Liver (tissue), 9 donors: ENCODE data around the gene SGMS1. TPM values are rescaled to one million over a fixed set of nuclear protein-coding genes. Genes with fewer than 3 reads are reported as not detected.
"Not testable (repeated sequence)": the region's sequence is repeated elsewhere in the genome, so short reads cannot be mapped to it uniquely, and the experiment has no call there.

Experiments
- DNase-seq: peaks from one replicate; pipeline ENCODE4 v3.0.0-alpha.2; 2017; ENCODE audit warnings: low spot score
- H3K27ac ChIP-seq, 2 donors: one replicate each; pipeline ENCODE4 v1.7.0; 2013; ENCODE audit warnings: inconsistent platforms in 2 of 2, low read length in 2 of 2, control low read depth in 1 of 2, low read depth in 1 of 2, mild to moderate bottlenecking in 1 of 2
- H3K27me3 ChIP-seq, 4 donors: one replicate each; pipeline versions ENCODE4 v1.6.1 to v1.7.0; 2013; ENCODE audit warnings: low read length in 3 of 4, inconsistent platforms in 1 of 4, mild to moderate bottlenecking in 1 of 4, moderate library complexity in 1 of 4; ENCODE audit not compliant: control insufficient read depth in 4 of 4, insufficient read depth in 4 of 4
- H3K36me3 ChIP-seq, 4 donors: one replicate each; pipeline versions ENCODE4 v1.6.1 to v1.7.0; 2013; ENCODE audit warnings: low read length in 3 of 4, mild to moderate bottlenecking in 3 of 4, low read depth in 1 of 4, moderate library complexity in 1 of 4; ENCODE audit not compliant: control insufficient read depth in 4 of 4, insufficient read depth in 3 of 4
- H3K4me1 ChIP-seq, 4 donors: one replicate each; pipeline versions ENCODE4 v1.6.1 to v1.7.0; 2013; ENCODE audit warnings: low read length in 3 of 4, mild to moderate bottlenecking in 3 of 4, moderate library complexity in 1 of 4; ENCODE audit not compliant: control insufficient read depth in 4 of 4, insufficient read depth in 4 of 4
- H3K4me3 ChIP-seq, 3 donors: one replicate each; pipeline versions ENCODE4 v1.6.1 to v1.7.0; 2013; ENCODE audit warnings: low read length in 3 of 3, control low read depth in 1 of 3, low read depth in 1 of 3, mild to moderate bottlenecking in 1 of 3
- H3K9ac ChIP-seq, 2 donors: one replicate each; pipeline ENCODE4 v1.7.0; 2013; ENCODE audit warnings: low read length in 2 of 2, mild to moderate bottlenecking in 2 of 2, moderate library complexity in 2 of 2, control low read depth in 1 of 2, low read depth in 1 of 2
- H3K9me3 ChIP-seq, 4 donors: one replicate each; pipeline versions ENCODE4 v1.6.1 to v1.7.0; 2013; ENCODE audit warnings: low read length in 3 of 4; ENCODE audit not compliant: control insufficient read depth in 4 of 4
- ATF3 ChIP-seq: IDR thresholded peaks from 2 replicates; pipeline ENCODE4 v1.6.1; 2016; ENCODE audit warnings: antibody characterized with exemption
- FOXA1 ChIP-seq: IDR thresholded peaks from 2 replicates; pipeline ENCODE4 v1.6.1; 2016; ENCODE audit warnings: antibody characterized with exemption
- FOXA2 ChIP-seq: IDR thresholded peaks from 2 replicates; pipeline ENCODE4 v1.6.1; 2016; ENCODE audit warnings: antibody characterized with exemption
- GABPA ChIP-seq, 2 donors: IDR thresholded peaks in 1 of 2; conservative IDR thresholded peaks in 1 of 2; 2 replicates each; pipeline ENCODE4 v1.6.1; 2016; ENCODE audit warnings: antibody characterized with exemption in 2 of 2, mild to moderate bottlenecking in 1 of 2, moderate library complexity in 1 of 2
- HNF4A ChIP-seq, 2 donors: conservative IDR thresholded peaks; 2 replicates each; pipeline ENCODE4 v1.6.1; 2016; ENCODE audit warnings: antibody characterized with exemption in 2 of 2, mild to moderate bottlenecking in 2 of 2
- HNF4G ChIP-seq: IDR thresholded peaks from 2 replicates; pipeline ENCODE4 v1.6.1; 2016; ENCODE audit warnings: antibody characterized with exemption
- MAX ChIP-seq: IDR thresholded peaks from 2 replicates; pipeline ENCODE4 v1.6.1; 2016; ENCODE audit warnings: antibody characterized with exemption
- NR2F2 ChIP-seq: IDR thresholded peaks from 2 replicates; pipeline ENCODE4 v1.6.1; 2016; ENCODE audit warnings: antibody characterized with exemption
- RAD21 ChIP-seq, 2 donors: IDR thresholded peaks; 2 replicates each; pipeline ENCODE4 v1.6.1; 2016; ENCODE audit warnings: antibody characterized with exemption in 2 of 2, mild to moderate bottlenecking in 2 of 2
- RXRA ChIP-seq, 2 donors: IDR thresholded peaks; 2 replicates each; pipeline ENCODE4 v1.6.1; 2017 to 2018; ENCODE audit warnings: antibody characterized with exemption in 2 of 2, mild to moderate bottlenecking in 1 of 2
- TAF1 ChIP-seq: conservative IDR thresholded peaks from 2 replicates; pipeline ENCODE4 v1.6.1; 2016; ENCODE audit warnings: antibody characterized with exemption, mild to moderate bottlenecking
- WGBS: extraction: QIAGEN DNeasy Blood & Tissue Kit; methylation state at CpG from one replicate; pipeline ENCODE4 v1.1.7; 2013; 5-methylcytosine and 5-hydroxymethylcytosine counted together
- polyA plus RNA-seq, 2 donors: library from polyadenylated mRNA; stranded (reverse) in 1 of 2; unstranded in 1 of 2; fragments of 200-250 nt in 1 of 2; fragments of >200 nt in 1 of 2; fragmentation: Nextera tagmentation in 1 of 2; extraction: Ambion mirVana in 1 of 2; gene quantifications; one replicate each; pipeline versions ENCODE4 v1.2.1 to v1.2.3, GENCODE V29; 2013 to 2015
- total RNA-seq, 2 donors: library from RNA; depleted of rRNA; stranded (reverse); fragments of >200 nt; gene quantifications; one replicate each; pipeline ENCODE4 v1.2.3, GENCODE V29; 2014
- donor health status: healthy.
- donor health status: healthy.
- donor health status: healthy.
- donor health status: healthy.
- donor health status: healthy.

Gene SGMS1
- total and polyA plus RNA-seq, 4 donors = 6.8 to 98.2 (median 21.1) TPM

GRCh38 chr10:50431133-50431532 lies 192.6 kb downstream of the SGMS1 start:
- WGBS = 42% methylated on average over 4 of the region's 4 CpGs
- no peak overlapping the region for H3K9ac ChIP-seq
- H3K27me3 ChIP-seq = no peaks in the 10 kb centered on the region
- peak overlapping the region; percentile 39 to 73 for H3K27ac ChIP-seq
- H3K36me3 ChIP-seq = no peaks in the 10 kb centered on the region
- peaks cover 0 to 5% (median 1%) of the 10 kb centered on the region in 4 donors for H3K4me1 ChIP-seq
- no peak overlapping the region for H3K4me3 ChIP-seq
- DNase-seq = no peak
- TF ChIP-seq HNF4G (no peak), HNF4A (conservative IDR thresholded peaks at IDR 0.05) (peak in 1 of 2 donors; percentile 20), RAD21 (IDR thresholded peaks at IDR 0.05) (peak in 1 of 2 donors; percentile 15), GABPA (IDR thresholded peaks at IDR 0.05 in 1 of 2, conservative IDR thresholded peaks at IDR 0.05 in 1 of 2) (no peak), FOXA1 (no peak), RXRA (IDR thresholded peaks at IDR 0.05) (peak in 1 of 2 donors; percentile 15)
- H3K9me3 ChIP-seq = no peaks in the 10 kb centered on the region

DNA sequence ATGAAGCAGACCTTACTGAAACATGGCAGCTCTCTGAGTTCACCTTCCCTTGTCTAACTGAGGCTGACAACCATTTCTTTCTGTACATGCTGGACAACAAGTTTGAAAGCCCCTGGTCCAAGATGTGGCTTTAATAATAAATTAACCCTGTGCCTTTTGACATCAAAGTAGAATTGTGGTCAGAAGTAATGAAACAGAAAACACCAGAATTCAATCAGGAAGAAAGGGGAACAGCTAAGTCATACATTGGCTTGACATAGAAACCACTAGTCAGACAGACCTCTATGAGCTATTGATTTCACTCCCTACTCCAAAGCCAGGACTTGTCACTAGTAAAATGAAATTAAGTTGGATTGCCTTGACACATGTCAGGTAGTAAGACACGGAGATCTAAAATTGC lies 197.3 kb downstream of the SGMS1 start:
- WGBS = 96% methylated on average over 1 of the region's 1 CpG
- Histone ChIP-seq H3K36me3 (no peaks in the 10 kb centered on the region), H3K4me3 (no peak overlapping the region), H3K4me1 (peaks cover 0 to 23% (median 2%) of the 10 kb centered on the region in 4 donors), H3K27ac (no peak overlapping the region), H3K27me3 (no peaks in the 10 kb centered on the region), H3K9ac (no peak overlapping the region), H3K9me3 (no peaks in the 10 kb centered on the region)
- TF ChIP-seq MAX (no peak), RAD21 (IDR thresholded peaks at IDR 0.05) (no peak), RXRA (IDR thresholded peaks at IDR 0.05) (no peak), FOXA2 (no peak), TAF1 (no peak), HNF4A (conservative IDR thresholded peaks at IDR 0.05) (no peak)
- no peak for DNase-seq

GRCh38 chr10:50425215-50425614 lies 198.5 kb downstream of the SGMS1 start:
- H3K4me3 ChIP-seq, DNase-seq, H3K27ac ChIP-seq, H3K9ac ChIP-seq, H3K36me3 ChIP-seq, H3K27me3 ChIP-seq, H3K9me3 ChIP-seq: not testable (repeated sequence)
- 100% methylated on average over 1 of the region's 1 CpG for WGBS
- H3K4me1 ChIP-seq = peaks cover 0 to 23% (median 2%) of the 10 kb centered on the region in 4 donors

DNA sequence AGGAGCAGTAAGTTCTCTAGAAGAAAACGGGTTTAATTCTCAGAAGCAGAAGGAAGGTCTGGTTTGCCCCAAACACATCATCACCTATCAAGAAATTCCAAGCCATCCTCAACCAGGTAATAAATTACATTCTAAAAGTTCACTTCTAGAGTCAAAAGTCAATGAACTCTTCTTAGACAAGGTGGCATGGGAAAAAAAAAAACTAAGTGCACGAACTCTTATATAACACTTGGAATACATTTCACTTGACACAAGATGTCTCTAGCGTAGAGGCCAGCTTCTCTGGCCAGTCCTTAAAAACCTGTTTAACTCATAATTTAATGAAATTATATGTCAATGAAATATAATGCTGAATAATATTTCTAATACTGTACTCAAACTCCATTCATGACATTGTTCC lies 200.3 kb downstream of the SGMS1 start:
- Histone ChIP-seq H3K9me3 (no peaks in the 10 kb centered on the region), H3K4me3 (no peak overlapping the region), H3K4me1 (peaks cover 0 to 30% (median 6%) of the 10 kb centered on the region in 4 donors), H3K9ac (no peak overlapping the region), H3K36me3 (no peaks in the 10 kb centered on the region), H3K27ac (no peak overlapping the region), H3K27me3 (no peaks in the 10 kb centered on the region)
- TF ChIP-seq ATF3 = no peak
- no peak for TF ChIP-seq RAD21 (IDR thresholded peaks at IDR 0.05)
- TF ChIP-seq RXRA (IDR thresholded peaks at IDR 0.05) = peak in 1 of 2 donors; percentile 54
- no peak for TF ChIP-seq NR2F2
- TF ChIP-seq HNF4G = no peak
- 60% methylated on average over 3 of the region's 3 CpGs for WGBS
- DNase-seq = no peak
